ENCODE measurements around the gene ZDHHC14.
"Not testable (repeated sequence)": the region's sequence is repeated elsewhere in the genome, so short reads cannot be mapped to it uniquely, and the experiment has no call there.

The ZDHHC14 gene

GRCh38 chr6:157569543-157569942 lies 188.6 kb downstream of the ZDHHC14 start:
- DNase-seq (ENCODE audit: low read depth in 2 of 2): no peak

GRCh38 chr6:157570104-157570503 lies 189.1 kb downstream of the ZDHHC14 start:
- DNase-seq (ENCODE audit: low read depth in 2 of 2): no peak

GRCh38 chr6:157570752-157571151 lies 189.8 kb downstream of the ZDHHC14 start:
- DNase-seq (ENCODE audit: low read depth in 2 of 2): no peak

GRCh38 chr6:157571269-157571668 lies 190.3 kb downstream of the ZDHHC14 start:
- DNase-seq (ENCODE audit: low read depth in 2 of 2): no peak

GRCh38 chr6:157571950-157572349 lies 191.0 kb downstream of the ZDHHC14 start:
- no peak for DNase-seq (ENCODE audit: low read depth in 2 of 2)

- no peak for DNase-seq (ENCODE audit: low read depth in 2 of 2)
Measured at GRCh38 chr6:157574851-157575424, 193.9 kb downstream of the ZDHHC14 start.

GRCh38 chr6:157575436-157576145 lies 194.6 kb downstream of the ZDHHC14 start:
- no peak for DNase-seq (ENCODE audit: low read depth in 2 of 2)

- not testable (repeated sequence) for DNase-seq (ENCODE audit: low read depth in 2 of 2)
Measured at GRCh38 chr6:157576991-157577390, 196.0 kb downstream of the ZDHHC14 start.

GRCh38 chr6:157578527-157578926 lies 197.5 kb downstream of the ZDHHC14 start:
- not testable (repeated sequence) for DNase-seq (ENCODE audit: low read depth in 2 of 2)

GRCh38 chr6:157579467-157580031 lies 198.6 kb downstream of the ZDHHC14 start:
- no peak for DNase-seq (ENCODE audit: low read depth in 2 of 2)

- DNase-seq (ENCODE audit: low read depth in 2 of 2): no peak
Measured at GRCh38 chr6:157584036-157584435, 203.0 kb downstream of the ZDHHC14 start.

- no peak for DNase-seq (ENCODE audit: low read depth in 2 of 2)
Measured at GRCh38 chr6:157585274-157586087, 204.5 kb downstream of the ZDHHC14 start.

GRCh38 chr6:157586088-157586414 lies 205.1 kb downstream of the ZDHHC14 start:
- DNase-seq (ENCODE audit: low read depth in 2 of 2): no peak

GRCh38 chr6:157586476-157587126 lies 205.6 kb downstream of the ZDHHC14 start:
- DNase-seq (ENCODE audit: low read depth in 2 of 2): no peak

- no peak for DNase-seq (ENCODE audit: low read depth in 2 of 2)
Measured at GRCh38 chr6:157587127-157587926, 206.3 kb downstream of the ZDHHC14 start.

- DNase-seq (ENCODE audit: low read depth in 2 of 2): not testable (repeated sequence)
Measured at GRCh38 chr6:157590654-157591053, 209.7 kb downstream of the ZDHHC14 start.

GRCh38 chr6:157592541-157592940 lies 211.6 kb downstream of the ZDHHC14 start:
- no peak for DNase-seq (ENCODE audit: low read depth in 2 of 2)

- no peak for DNase-seq (ENCODE audit: low read depth in 2 of 2)
Measured at GRCh38 chr6:157592980-157593379, 212.0 kb downstream of the ZDHHC14 start.

- no peak for DNase-seq (ENCODE audit: low read depth in 2 of 2)
Measured at GRCh38 chr6:157593596-157593995, 212.6 kb downstream of the ZDHHC14 start.

GRCh38 chr6:157594292-157594691 lies 213.3 kb downstream of the ZDHHC14 start:
- no peak for DNase-seq (ENCODE audit: low read depth in 2 of 2)

GRCh38 chr6:157595768-157596167 lies 214.8 kb downstream of the ZDHHC14 start:
- DNase-seq (ENCODE audit: low read depth in 2 of 2): no peak

Data from stimulated activated CD4-positive, alpha-beta T cell treated with anti-CD3 and anti-CD28 coated beads, Interleukin-12 subunit alpha, Interleukin-12 subunit beta, amount 100 ng/mL, for 24 hours (primary cell).